Activated CD4-positive, alpha-beta T cell treated with anti-CD3 and anti-CD28 coated beads for 24 hours (primary cell): Measurements from ENCODE around the gene MSX2.
"Not testable (repeated sequence)": the region's sequence is repeated elsewhere in the genome, so short reads cannot be mapped to it uniquely, and the experiment has no call there.

ENCODE experiments used
- DNase-seq, 2 donors: peaks; one replicate each; pipeline ENCODE4 v3.0.0-alpha.2; 2020; ENCODE audit warnings: low read depth in 2 of 2

MSX2 gene

GRCh38 chr5:174733091-174733690 lies 8.8 kb downstream of the MSX2 start:
- DNase-seq: no peak

- no peak for DNase-seq
These were observed 9.5 kb downstream of the MSX2 start for GRCh38 chr5:174733836-174734235.

GRCh38 chr5:174734571-174735497 lies 10.5 kb downstream of the MSX2 start:
- no peak for DNase-seq

GRCh38 chr5:174735498-174736330 lies 11.3 kb downstream of the MSX2 start:
- no peak for DNase-seq

GRCh38 chr5:174736331-174736721 lies 11.9 kb downstream of the MSX2 start:
- no peak for DNase-seq

- DNase-seq: no peak
These were observed 12.4 kb downstream of the MSX2 start for GRCh38 chr5:174736777-174737176.

GRCh38 chr5:174737330-174737729 lies 12.9 kb downstream of the MSX2 start:
- DNase-seq: no peak

GRCh38 chr5:174741352-174741751 lies 17.0 kb downstream of the MSX2 start:
- no peak for DNase-seq

GRCh38 chr5:174744896-174745295 lies 20.5 kb downstream of the MSX2 start:
- DNase-seq: no peak

- DNase-seq: no peak
These were observed 21.3 kb downstream of the MSX2 start for GRCh38 chr5:174745590-174746103.

- no peak for DNase-seq
These were observed 26.3 kb downstream of the MSX2 start for GRCh38 chr5:174750711-174751110.

GRCh38 chr5:174751154-174752000 lies 27.0 kb downstream of the MSX2 start:
- DNase-seq: no peak

- no peak for DNase-seq
These were observed 27.7 kb downstream of the MSX2 start for GRCh38 chr5:174752121-174752520.

GRCh38 chr5:174755106-174755505 lies 30.7 kb downstream of the MSX2 start:
- no peak for DNase-seq

GRCh38 chr5:174759091-174759490 lies 34.7 kb downstream of the MSX2 start:
- no peak for DNase-seq

- no peak for DNase-seq
These were observed 36.3 kb downstream of the MSX2 start for GRCh38 chr5:174760721-174761120.

GRCh38 chr5:174761341-174761740 lies 37.0 kb downstream of the MSX2 start:
- DNase-seq: not testable (repeated sequence)

- DNase-seq: no peak
These were observed 39.9 kb downstream of the MSX2 start for GRCh38 chr5:174764309-174764708.

GRCh38 chr5:174765540-174765939 lies 41.2 kb downstream of the MSX2 start:
- DNase-seq: no peak

GRCh38 chr5:174767670-174768069 lies 43.3 kb downstream of the MSX2 start:
- no peak for DNase-seq

GRCh38 chr5:174769005-174769404 lies 44.6 kb downstream of the MSX2 start:
- no peak for DNase-seq
